Tibial artery (tissue), 4 donors: ENCODE results near the gene BLVRB.
"Not testable (repeated sequence)": the region's sequence is repeated elsewhere in the genome, so short reads cannot be mapped to it uniquely, and the experiment has no call there.

ENCODE experiments used
- DNase-seq, 2 donors: peaks; one replicate each; pipeline ENCODE4 v3.0.0-alpha.2; 2019
- H3K27ac ChIP-seq, 2 donors: fragments of 200-600 bp; sonication (generic) in 1 of 2; 1 replicate in 1 of 2; 2 replicates in 1 of 2; pipeline ENCODE4 v1.5.1; 2018 to 2019; ENCODE audit warnings: mild to moderate bottlenecking in 1 of 2
- H3K27me3 ChIP-seq, 2 donors: fragments of 200-600 bp; sonication (generic) in 1 of 2; one replicate each; pipeline versions ENCODE4 v1.5.1 to v1.6.0; 2016 to 2019
- H3K36me3 ChIP-seq, 3 donors: fragments of 200-600 bp; sonication (generic) in 2 of 3; one replicate each; pipeline ENCODE4 v1.5.1; 2016 to 2019; ENCODE audit warnings: mild to moderate bottlenecking in 2 of 3
- H3K4me1 ChIP-seq, 4 donors: fragments of 200-600 bp; sonication (generic) in 2 of 4; 1 replicate in 3 of 4; 2 replicates in 1 of 4; pipeline ENCODE4 v1.5.1; 2016 to 2019
- H3K4me3 ChIP-seq, 2 donors: fragments of 200-600 bp; sonication (generic) in 1 of 2; 1 replicate in 1 of 2; 2 replicates in 1 of 2; pipeline ENCODE4 v1.5.1; 2018 to 2019; ENCODE audit warnings: mild to moderate bottlenecking in 2 of 2
- H3K9me3 ChIP-seq, 3 donors: fragments of 200-600 bp; sonication (generic) in 1 of 3; one replicate each; pipeline ENCODE4 v1.5.1; 2016 to 2019
- CTCF ChIP-seq, 2 experiments: fragments of 200-600 bp in 1 of 2; fragments of 450-650 bp in 1 of 2; IDR thresholded peaks; one replicate each; pipeline ENCODE4 v1.5.1; 2017 to 2019; ENCODE audit warnings: antibody characterized with exemption in 2 of 2, mild to moderate bottlenecking in 1 of 2, moderate library complexity in 1 of 2
- intact Hi-C: fragments of 100-400 bp; cut with DNase I; formaldehyde crosslinking; loops from one replicate; pipeline ENCODE4 v1.15.0; 2023; ENCODE audit warnings: low total_unique reads

The BLVRB gene

GRCh38 chr19:40497214-40497613 is 31.7 kb upstream of the BLVRB start:
- H3K36me3 ChIP-seq: no peaks in the 10 kb centered on the region
- no peaks in the 10 kb centered on the region for H3K4me1 ChIP-seq
- H3K4me3 ChIP-seq: no peak overlapping the region
- no peaks in the 10 kb centered on the region for H3K9me3 ChIP-seq
- no peak for DNase-seq
- no peaks in the 10 kb centered on the region for H3K27me3 ChIP-seq
- intact Hi-C loops: no loop called here
- TF ChIP-seq CTCF (IDR thresholded peaks at IDR 0.05): no peak
- H3K27ac ChIP-seq: no peak overlapping the region

GRCh38 chr19:40494191-40494838 is 28.8 kb upstream of the BLVRB start:
- H3K27me3 ChIP-seq: no peaks in the 10 kb centered on the region
- no peaks in the 10 kb centered on the region for H3K9me3 ChIP-seq
- H3K4me3 ChIP-seq: no peak overlapping the region
- TF ChIP-seq CTCF (IDR thresholded peaks at IDR 0.05): no peak
- H3K4me1 ChIP-seq: no peaks in the 10 kb centered on the region
- no peaks in the 10 kb centered on the region for H3K36me3 ChIP-seq
- no peak for DNase-seq
- H3K27ac ChIP-seq: no peak overlapping the region
- intact Hi-C loops: no loop called here

- Histone ChIP-seq H3K36me3 (no peaks in the 10 kb centered on the region), H3K27ac (no peak overlapping the region), H3K4me3 (no peak overlapping the region), H3K27me3 (no peaks in the 10 kb centered on the region), H3K9me3 (no peaks in the 10 kb centered on the region), H3K4me1 (no peaks in the 10 kb centered on the region)
- DNase-seq: no peak
- TF ChIP-seq CTCF (IDR thresholded peaks at IDR 0.05): no peak
- intact Hi-C loops: no loop called here
Observed at GRCh38 chr19:40493778-40494177, 28.2 kb upstream of the BLVRB start.

GRCh38 chr19:40492274-40492673 is 26.7 kb upstream of the BLVRB start:
- Histone ChIP-seq H3K4me3 (no peak overlapping the region), H3K4me1 (no peaks in the 10 kb centered on the region), H3K27me3 (peaks cover 0 to 13% of the 10 kb centered on the region in 2 donors), H3K36me3 (no peaks in the 10 kb centered on the region), H3K9me3 (no peaks in the 10 kb centered on the region), H3K27ac (no peak overlapping the region)
- DNase-seq: no peak
- no peak for TF ChIP-seq CTCF (IDR thresholded peaks at IDR 0.05)
- intact Hi-C loops: no loop called here

- Histone ChIP-seq H3K4me3 (no peak overlapping the region), H3K27me3 (peaks cover 0 to 20% of the 10 kb centered on the region in 2 donors), H3K36me3 (no peaks in the 10 kb centered on the region), H3K4me1 (no peaks in the 10 kb centered on the region), H3K9me3 (no peaks in the 10 kb centered on the region), H3K27ac (no peak overlapping the region)
- TF ChIP-seq CTCF (IDR thresholded peaks at IDR 0.05): no peak
- intact Hi-C loops: no loop called here
- no peak for DNase-seq
Observed at GRCh38 chr19:40489882-40490230, 24.3 kb upstream of the BLVRB start.

- intact Hi-C loops: no loop called here
- H3K27me3 ChIP-seq: peaks cover 0 to 21% of the 10 kb centered on the region in 2 donors
- H3K36me3 ChIP-seq: no peaks in the 10 kb centered on the region
- no peaks in the 10 kb centered on the region for H3K9me3 ChIP-seq
- no peak overlapping the region for H3K27ac ChIP-seq
- DNase-seq: no peak
- H3K4me3 ChIP-seq: no peak overlapping the region
- H3K4me1 ChIP-seq: no peaks in the 10 kb centered on the region
- no peak for TF ChIP-seq CTCF (IDR thresholded peaks at IDR 0.05)
Observed at GRCh38 chr19:40486017-40486416, 20.5 kb upstream of the BLVRB start.

- H3K27me3 ChIP-seq, H3K9me3 ChIP-seq, H3K36me3 ChIP-seq, intact Hi-C loops, H3K4me1 ChIP-seq, H3K4me3 ChIP-seq, DNase-seq, H3K27ac ChIP-seq: not testable (repeated sequence)
Observed at GRCh38 chr19:40475878-40476644, 10.5 kb upstream of the BLVRB start.
